HepG2 (cell line): ENCODE measurements around the gene PODXL2. TPM values are rescaled to one million over a fixed set of nuclear protein-coding genes. Genes with fewer than 3 reads are reported as not detected.
A peak's percentile ranks its signal among the peaks of the same experiment; 100 is the strongest.

Source experiments
- GPN1 ChIP-seq: sonication (generic); formaldehyde crosslinking; IDR thresholded peaks from 2 replicates; pipeline ENCODE4 v1.5.1; 2020; ENCODE audit warnings: missing genetic modification reagents, borderline replicate concordance
- PAX8 ChIP-seq: sonication (generic); formaldehyde crosslinking; IDR thresholded peaks from 2 replicates; pipeline ENCODE4 v1.8.0; 2022; ENCODE audit warnings: mild to moderate bottlenecking, missing genetic modification reagents, borderline replicate concordance
- POLR2G ChIP-seq: fragments of 200-400 bp; formaldehyde crosslinking; IDR thresholded peaks from 2 replicates; pipeline ENCODE4 v1.6.1; 2018; ENCODE audit warnings: mild to moderate bottlenecking, low read depth, low read length, moderate library complexity
- STAT5B ChIP-seq: sonication (generic); formaldehyde crosslinking; IDR thresholded peaks from 2 replicates; pipeline ENCODE4 v1.4.0; 2020; ENCODE audit warnings: missing genetic modification reagents
- ZNF225 ChIP-seq: sonication (generic); formaldehyde crosslinking; IDR thresholded peaks from 2 replicates; pipeline ENCODE4 v1.4.0; 2020; ENCODE audit warnings: mild to moderate bottlenecking, missing genetic modification reagents
- ZNF468 ChIP-seq: sonication (generic); formaldehyde crosslinking; IDR thresholded peaks from 2 replicates; pipeline ENCODE4 v1.8.0; 2022; ENCODE audit warnings: mild to moderate bottlenecking, moderate library complexity, missing genetic modification reagents
- polyA plus RNA-seq, 8 experiments: library from polyadenylated mRNA; depleted of rRNA in 3 of 8; stranded (reverse) in 7 of 8; unstranded in 1 of 8; fragments of >200 nt; fragmentation: Illumina TruSeq in 4 of 8; extraction: Trizol in 4 of 8; gene quantifications; 2 replicates each; pipeline versions ENCODE4 v1.2.1 to v1.2.3, GENCODE V29; 2011 to 2016; ENCODE audit warnings: low read depth in 4 of 8, missing spikeins in 1 of 8, mixed read lengths in 1 of 8; ENCODE audit not compliant: insufficient read depth in 1 of 8
- total RNA-seq, 5 experiments: library from RNA; depleted of rRNA; stranded (reverse); fragments of >200 nt; fragmentation: Illumina TruSeq; extraction: Trizol; gene quantifications; 2 replicates each; pipeline ENCODE4 v1.2.3, GENCODE V29; 2016; ENCODE audit warnings: low read depth in 1 of 5
- TF ChIP-seq, protein P1 (sequence below): sonication (generic); formaldehyde crosslinking; IDR thresholded peaks from 2 replicates; pipeline ENCODE4 v1.9.0; 2021; ENCODE audit warnings: missing genetic modification reagents, mild to moderate bottlenecking, borderline replicate concordance
- TF ChIP-seq, protein P2 (sequence below): sonication (generic); IDR thresholded peaks from 2 replicates; pipeline ENCODE4 v1.6.1; 2016; ENCODE audit warnings: low read depth, borderline replicate concordance
- TF ChIP-seq, protein P3 (sequence below): IDR thresholded peaks from 2 replicates; pipeline ENCODE4 v1.6.1; 2012; ENCODE audit warnings: low read length, improper control_type of control experiment
- TF ChIP-seq, protein P4 (sequence below): sonication (generic); formaldehyde crosslinking; IDR thresholded peaks from 2 replicates; pipeline ENCODE4 v1.8.0; 2022; ENCODE audit warnings: missing genetic modification reagents, mild to moderate bottlenecking, moderate library complexity, borderline replicate concordance
- TF ChIP-seq, protein P5 (sequence below): sonication (generic); formaldehyde crosslinking; IDR thresholded peaks from 2 replicates; pipeline ENCODE4 v1.5.0; 2020; ENCODE audit warnings: missing genetic modification reagents
- TF ChIP-seq, protein P6 (sequence below): IDR thresholded peaks from 2 replicates; pipeline ENCODE4 v1.6.1; 2016; ENCODE audit warnings: low read depth, missing genetic modification reagents, missing compliant biosample characterization

The PODXL2 gene
- total and polyA plus RNA-seq, 2 of the 13 experiments (the other 11 are each of a cell fraction or from before 2014, with no cell fraction given) = 20.4 to 25.1 TPM

DNA sequence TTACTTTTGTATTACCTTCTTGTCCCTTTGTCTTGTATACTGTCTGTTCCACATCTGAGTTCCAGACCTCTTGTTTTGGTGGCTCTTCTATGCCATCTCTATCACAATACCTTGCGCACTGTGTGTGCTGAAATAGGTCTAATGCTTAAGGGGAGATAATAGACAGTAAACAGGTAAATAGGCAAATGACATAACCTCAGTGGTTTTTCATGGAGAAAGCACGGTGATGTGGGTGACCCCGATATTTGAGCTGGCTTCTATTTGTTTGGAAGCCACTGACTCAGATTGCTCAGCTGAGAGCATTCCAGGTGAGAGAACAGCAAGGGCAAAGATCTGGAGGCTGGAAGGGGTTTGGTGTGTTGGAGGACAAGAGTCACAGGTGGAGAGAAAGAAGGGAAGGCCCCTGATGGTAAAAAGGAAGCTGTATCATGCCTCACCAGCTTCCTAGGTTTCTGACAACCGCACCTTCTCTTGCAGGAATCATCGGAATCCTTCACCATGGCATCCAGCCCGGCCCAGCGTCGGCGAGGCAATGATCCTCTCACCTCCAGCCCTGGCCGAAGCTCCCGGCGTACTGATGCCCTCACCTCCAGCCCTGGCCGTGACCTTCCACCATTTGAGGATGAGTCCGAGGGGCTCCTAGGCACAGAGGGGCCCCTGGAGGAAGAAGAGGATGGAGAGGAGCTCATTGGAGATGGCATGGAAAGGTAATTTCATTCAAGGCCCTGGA lies 30.0 kb upstream of the PODXL2 start (continued):
- TF ChIP-seq, protein P1, sequence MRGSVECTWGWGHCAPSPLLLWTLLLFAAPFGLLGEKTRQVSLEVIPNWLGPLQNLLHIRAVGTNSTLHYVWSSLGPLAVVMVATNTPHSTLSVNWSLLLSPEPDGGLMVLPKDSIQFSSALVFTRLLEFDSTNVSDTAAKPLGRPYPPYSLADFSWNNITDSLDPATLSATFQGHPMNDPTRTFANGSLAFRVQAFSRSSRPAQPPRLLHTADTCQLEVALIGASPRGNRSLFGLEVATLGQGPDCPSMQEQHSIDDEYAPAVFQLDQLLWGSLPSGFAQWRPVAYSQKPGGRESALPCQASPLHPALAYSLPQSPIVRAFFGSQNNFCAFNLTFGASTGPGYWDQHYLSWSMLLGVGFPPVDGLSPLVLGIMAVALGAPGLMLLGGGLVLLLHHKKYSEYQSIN (CRISPR knock-in tag) = no peak
- no peak for TF ChIP-seq GPN1 (CRISPR knock-in tag)
- no peak for TF ChIP-seq ZNF468 (CRISPR knock-in tag)
- TF ChIP-seq, protein P2, sequence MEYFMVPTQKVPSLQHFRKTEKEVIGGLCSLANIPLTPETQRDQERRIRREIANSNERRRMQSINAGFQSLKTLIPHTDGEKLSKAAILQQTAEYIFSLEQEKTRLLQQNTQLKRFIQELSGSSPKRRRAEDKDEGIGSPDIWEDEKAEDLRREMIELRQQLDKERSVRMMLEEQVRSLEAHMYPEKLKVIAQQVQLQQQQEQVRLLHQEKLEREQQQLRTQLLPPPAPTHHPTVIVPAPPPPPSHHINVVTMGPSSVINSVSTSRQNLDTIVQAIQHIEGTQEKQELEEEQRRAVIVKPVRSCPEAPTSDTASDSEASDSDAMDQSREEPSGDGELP = peak; percentile 63; the same call in 1 of the 2 replicates
- no peak for TF ChIP-seq STAT5B (CRISPR knock-in tag)
- no peak for TF ChIP-seq ZNF225 (CRISPR knock-in tag)
- TF ChIP-seq, protein P3, sequence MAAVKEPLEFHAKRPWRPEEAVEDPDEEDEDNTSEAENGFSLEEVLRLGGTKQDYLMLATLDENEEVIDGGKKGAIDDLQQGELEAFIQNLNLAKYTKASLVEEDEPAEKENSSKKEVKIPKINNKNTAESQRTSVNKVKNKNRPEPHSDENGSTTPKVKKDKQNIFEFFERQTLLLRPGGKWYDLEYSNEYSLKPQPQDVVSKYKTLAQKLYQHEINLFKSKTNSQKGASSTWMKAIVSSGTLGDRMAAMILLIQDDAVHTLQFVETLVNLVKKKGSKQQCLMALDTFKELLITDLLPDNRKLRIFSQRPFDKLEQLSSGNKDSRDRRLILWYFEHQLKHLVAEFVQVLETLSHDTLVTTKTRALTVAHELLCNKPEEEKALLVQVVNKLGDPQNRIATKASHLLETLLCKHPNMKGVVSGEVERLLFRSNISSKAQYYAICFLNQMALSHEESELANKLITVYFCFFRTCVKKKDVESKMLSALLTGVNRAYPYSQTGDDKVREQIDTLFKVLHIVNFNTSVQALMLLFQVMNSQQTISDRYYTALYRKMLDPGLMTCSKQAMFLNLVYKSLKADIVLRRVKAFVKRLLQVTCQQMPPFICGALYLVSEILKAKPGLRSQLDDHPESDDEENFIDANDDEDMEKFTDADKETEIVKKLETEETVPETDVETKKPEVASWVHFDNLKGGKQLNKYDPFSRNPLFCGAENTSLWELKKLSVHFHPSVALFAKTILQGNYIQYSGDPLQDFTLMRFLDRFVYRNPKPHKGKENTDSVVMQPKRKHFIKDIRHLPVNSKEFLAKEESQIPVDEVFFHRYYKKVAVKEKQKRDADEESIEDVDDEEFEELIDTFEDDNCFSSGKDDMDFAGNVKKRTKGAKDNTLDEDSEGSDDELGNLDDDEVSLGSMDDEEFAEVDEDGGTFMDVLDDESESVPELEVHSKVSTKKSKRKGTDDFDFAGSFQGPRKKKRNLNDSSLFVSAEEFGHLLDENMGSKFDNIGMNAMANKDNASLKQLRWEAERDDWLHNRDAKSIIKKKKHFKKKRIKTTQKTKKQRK = no peak
- TF ChIP-seq, protein P4, sequence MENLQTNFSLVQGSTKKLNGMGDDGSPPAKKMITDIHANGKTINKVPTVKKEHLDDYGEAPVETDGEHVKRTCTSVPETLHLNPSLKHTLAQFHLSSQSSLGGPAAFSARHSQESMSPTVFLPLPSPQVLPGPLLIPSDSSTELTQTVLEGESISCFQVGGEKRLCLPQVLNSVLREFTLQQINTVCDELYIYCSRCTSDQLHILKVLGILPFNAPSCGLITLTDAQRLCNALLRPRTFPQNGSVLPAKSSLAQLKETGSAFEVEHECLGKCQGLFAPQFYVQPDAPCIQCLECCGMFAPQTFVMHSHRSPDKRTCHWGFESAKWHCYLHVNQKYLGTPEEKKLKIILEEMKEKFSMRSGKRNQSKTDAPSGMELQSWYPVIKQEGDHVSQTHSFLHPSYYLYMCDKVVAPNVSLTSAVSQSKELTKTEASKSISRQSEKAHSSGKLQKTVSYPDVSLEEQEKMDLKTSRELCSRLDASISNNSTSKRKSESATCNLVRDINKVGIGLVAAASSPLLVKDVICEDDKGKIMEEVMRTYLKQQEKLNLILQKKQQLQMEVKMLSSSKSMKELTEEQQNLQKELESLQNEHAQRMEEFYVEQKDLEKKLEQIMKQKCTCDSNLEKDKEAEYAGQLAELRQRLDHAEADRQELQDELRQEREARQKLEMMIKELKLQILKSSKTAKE = no peak
- TF ChIP-seq, protein P5, sequence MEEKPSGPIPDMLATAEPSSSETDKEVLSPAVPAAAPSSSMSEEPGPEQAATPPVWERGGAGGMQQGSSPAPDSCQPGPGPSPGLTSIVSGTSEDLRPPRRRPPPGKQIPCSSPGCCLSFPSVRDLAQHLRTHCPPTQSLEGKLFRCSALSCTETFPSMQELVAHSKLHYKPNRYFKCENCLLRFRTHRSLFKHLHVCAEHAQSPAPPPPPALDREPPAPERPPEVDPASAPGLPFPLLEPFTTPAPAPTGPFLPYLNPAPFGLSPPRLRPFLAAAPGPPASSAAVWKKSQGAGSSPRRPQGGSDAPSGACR (CRISPR knock-in tag) = 0 out of 2 replicates have a peak, but pooled peaks have one; percentile 4
- TF ChIP-seq POLR2G = no peak
- TF ChIP-seq, protein P6, sequence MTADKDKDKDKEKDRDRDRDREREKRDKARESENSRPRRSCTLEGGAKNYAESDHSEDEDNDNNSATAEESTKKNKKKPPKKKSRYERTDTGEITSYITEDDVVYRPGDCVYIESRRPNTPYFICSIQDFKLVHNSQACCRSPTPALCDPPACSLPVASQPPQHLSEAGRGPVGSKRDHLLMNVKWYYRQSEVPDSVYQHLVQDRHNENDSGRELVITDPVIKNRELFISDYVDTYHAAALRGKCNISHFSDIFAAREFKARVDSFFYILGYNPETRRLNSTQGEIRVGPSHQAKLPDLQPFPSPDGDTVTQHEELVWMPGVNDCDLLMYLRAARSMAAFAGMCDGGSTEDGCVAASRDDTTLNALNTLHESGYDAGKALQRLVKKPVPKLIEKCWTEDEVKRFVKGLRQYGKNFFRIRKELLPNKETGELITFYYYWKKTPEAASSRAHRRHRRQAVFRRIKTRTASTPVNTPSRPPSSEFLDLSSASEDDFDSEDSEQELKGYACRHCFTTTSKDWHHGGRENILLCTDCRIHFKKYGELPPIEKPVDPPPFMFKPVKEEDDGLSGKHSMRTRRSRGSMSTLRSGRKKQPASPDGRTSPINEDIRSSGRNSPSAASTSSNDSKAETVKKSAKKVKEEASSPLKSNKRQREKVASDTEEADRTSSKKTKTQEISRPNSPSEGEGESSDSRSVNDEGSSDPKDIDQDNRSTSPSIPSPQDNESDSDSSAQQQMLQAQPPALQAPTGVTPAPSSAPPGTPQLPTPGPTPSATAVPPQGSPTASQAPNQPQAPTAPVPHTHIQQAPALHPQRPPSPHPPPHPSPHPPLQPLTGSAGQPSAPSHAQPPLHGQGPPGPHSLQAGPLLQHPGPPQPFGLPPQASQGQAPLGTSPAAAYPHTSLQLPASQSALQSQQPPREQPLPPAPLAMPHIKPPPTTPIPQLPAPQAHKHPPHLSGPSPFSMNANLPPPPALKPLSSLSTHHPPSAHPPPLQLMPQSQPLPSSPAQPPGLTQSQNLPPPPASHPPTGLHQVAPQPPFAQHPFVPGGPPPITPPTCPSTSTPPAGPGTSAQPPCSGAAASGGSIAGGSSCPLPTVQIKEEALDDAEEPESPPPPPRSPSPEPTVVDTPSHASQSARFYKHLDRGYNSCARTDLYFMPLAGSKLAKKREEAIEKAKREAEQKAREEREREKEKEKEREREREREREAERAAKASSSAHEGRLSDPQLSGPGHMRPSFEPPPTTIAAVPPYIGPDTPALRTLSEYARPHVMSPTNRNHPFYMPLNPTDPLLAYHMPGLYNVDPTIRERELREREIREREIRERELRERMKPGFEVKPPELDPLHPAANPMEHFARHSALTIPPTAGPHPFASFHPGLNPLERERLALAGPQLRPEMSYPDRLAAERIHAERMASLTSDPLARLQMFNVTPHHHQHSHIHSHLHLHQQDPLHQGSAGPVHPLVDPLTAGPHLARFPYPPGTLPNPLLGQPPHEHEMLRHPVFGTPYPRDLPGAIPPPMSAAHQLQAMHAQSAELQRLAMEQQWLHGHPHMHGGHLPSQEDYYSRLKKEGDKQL (CRISPR knock-in tag) = no peak
- no peak for TF ChIP-seq PAX8
